ENCODE data around the gene NR2F1-AS1. TPM values are rescaled to one million over a fixed set of nuclear protein-coding genes. Genes with fewer than 3 reads are reported as not detected.
"Not testable (repeated sequence)": the region's sequence is repeated elsewhere in the genome, so short reads cannot be mapped to it uniquely, and the experiment has no call there.

The NR2F1-AS1 gene
- polyA plus RNA-seq, 3 donors, result 53.1 to 59.6 (median 54.5) TPM

DNA sequence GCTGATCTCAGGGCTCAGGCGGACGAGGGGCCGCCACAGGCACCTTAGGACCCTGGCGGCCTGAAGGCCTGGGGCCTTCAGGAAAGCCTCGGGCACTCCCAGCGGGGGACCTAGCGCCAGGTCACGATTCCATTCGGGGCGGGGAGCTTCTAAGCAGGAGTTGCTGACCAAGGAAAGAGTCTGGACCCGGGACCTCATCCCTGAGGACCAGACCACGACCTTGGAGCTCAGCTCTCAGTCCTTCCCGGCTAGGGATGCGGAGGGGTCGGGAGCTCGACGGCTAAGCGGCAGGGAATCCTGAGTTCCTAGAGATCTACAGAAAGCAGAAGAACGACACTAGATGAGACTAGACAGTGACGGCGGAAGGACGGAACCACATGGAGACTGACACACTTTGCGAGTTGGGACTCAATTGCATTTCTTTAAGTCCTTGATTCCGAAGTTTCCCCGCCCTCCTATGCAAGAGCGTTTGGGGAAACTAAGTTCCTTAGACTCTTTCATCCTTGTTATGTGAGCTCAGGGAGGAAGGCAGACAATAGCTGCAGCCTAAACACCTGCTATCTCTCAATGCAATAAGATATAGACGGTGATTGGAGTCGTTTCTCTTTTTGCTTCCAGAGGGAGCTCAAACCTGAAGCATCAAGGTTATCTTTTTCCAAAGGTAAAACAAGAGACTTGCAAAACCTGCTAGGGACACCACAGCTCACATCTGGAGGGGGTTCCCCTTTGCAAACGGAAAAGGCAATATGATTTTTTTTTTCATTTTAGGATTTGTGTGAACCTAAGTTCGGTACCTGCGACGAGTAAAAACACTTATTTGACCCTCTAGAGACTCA is 9.7 kb downstream of the NR2F1-AS1 start:
- DNase-seq (ENCODE audit: extremely low read depth in 1 of 11, low read depth in 9 of 11, low spot score in 4 of 11), result no peak

DNA sequence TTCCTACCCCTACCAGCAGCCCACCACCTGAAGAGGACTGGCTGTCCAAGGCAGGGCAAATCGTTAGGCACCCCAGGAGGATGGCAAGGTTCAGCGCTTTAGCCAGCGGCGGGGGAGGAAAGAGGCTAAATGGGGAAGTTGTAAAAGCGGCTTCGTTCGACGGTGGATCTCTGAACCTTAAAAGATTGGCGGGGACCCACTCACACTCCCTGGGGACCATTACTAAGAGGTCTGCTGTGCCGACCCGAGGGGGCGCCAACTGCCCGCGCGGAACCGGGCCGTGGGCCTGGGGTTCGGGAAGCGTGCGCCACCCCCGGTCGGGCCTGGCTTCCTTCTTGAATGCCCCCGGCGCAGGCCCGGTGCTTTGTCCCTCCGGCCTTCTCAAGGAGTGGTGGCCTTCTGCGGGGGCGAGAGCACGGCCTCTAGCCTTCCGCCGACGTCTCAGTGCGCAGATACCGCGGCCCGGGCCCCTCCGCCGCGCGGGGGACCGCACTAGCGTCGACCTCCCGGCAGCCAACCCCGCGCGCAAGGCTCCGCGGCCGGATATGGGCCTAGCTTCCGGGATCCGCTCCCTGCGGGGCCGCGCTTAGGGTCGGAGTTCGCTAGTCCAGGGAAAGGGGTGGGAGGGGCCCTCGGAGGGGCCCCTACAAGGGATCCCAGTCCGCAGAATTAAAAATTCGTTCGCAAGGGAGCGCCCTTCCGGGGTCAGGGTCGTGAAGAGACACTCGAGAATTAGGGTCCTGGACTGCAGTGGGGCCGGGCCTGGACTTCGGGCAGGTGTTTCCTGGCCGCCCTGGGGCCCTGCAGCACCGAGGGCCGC is 10.5 kb downstream of the NR2F1-AS1 start:
- DNase-seq (ENCODE audit: extremely low read depth in 1 of 11, low read depth in 9 of 11, low spot score in 4 of 11), result no peak

DNA sequence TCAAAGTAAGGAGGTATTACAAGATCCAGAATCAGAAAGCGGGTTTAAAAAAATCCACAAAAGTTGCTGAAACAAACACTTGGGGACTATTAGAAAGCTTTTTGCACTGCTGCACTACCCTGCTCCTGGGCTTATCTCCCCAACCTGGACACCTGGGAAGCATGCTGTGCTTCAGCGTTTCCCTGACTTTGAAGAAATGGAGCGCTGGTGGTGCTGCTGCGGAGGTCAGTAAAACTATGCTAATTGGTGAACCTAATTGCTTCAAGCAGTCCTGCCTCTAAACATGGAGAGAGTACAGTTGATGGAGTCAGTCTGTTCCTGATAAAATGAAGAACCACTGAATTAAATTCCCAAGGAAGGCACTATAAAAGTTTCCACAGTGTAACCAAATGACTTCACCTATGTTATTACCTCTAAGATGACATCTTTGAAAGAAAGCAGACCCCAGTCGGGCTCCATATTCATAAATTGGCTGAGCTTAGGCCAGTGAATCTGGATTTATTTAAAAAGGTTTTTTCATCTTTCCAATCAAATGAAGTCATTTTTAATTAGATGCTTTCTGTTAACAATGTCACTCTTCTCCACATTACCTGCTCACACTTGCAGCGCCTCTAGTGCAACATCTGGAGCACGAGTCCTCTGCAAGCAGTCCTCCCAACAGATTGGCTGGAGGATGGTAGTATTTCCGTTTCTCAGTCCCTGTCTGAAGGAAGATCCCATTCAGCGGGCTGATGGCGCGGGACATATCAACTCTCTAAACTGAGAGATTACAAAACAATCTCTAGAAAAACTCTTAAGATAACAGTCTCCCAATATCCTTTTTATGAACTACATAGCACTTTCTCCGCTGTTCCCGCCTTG is 11.5 kb downstream of the NR2F1-AS1 start:
- DNase-seq (ENCODE audit: extremely low read depth in 1 of 11, low read depth in 9 of 11, low spot score in 4 of 11), result peak in 1 of 11 donors; percentile 8

DNA sequence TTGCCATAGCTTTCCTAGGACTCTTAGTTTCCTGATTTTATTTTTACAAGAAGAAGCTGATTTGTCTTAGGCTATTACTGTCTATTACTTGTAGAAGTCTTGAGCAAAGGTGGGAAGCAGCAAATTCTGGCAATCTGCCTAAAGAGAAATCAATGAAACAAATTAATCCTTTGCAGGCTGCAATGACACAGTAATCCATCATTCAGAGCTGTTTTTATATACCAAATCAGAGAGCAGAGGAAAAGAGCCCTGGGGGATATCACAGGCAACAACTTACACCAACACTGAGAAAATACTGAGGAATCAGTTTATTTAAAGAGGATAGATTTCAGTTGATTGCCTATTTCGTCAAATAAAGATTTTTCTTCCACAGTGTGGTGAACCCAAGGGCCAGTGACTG is 13.6 kb downstream of the NR2F1-AS1 start:
- no peak for DNase-seq (ENCODE audit: extremely low read depth in 1 of 11, low read depth in 9 of 11, low spot score in 4 of 11)

DNA sequence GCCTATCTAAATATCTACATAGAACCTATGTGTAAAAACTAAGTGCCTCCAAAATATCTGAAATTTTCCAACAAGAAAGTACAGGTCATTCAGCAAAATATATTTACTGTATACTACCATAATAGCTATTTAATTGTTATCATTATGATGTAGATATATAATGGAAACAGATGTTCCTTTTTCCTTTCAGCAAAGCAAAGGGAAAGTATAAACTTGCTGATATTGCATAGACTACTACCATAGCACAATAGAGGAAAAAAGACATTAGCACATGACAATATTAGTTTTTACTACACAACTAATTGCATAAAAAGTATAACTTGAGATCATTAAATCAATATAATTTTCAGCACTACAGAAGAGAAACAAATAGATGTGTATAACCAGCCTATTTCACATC is 14.9 kb downstream of the NR2F1-AS1 start:
- no peak for DNase-seq (ENCODE audit: extremely low read depth in 1 of 11, low read depth in 9 of 11, low spot score in 4 of 11)

DNA sequence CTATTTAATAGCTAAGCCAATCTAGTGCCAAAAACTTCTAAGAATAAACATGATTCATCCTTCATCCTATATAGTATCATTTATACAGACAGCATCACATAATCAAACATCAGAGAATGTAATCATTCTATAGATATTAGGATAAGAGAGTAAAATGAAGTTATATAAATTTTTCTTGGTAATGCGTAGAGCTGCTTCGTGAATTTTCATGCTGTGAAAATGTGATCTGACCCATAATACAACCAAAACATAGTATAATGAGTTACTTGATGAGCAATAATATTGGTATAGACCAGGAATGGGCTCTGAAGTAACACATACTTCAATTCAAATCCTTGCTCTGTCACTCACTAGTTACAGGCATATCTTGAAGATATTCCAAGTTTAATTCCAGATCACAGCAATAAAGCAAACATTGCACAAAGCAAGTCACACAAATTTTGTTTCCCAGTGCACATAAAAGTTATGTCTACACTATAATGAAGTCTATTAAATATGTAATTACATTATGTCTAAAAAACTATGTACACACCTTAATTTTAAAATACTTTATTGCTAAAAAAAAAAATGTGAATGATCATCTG is 23.9 kb downstream of the NR2F1-AS1 start:
- no peak for DNase-seq (ENCODE audit: extremely low read depth in 1 of 11, low read depth in 9 of 11, low spot score in 4 of 11)

DNA sequence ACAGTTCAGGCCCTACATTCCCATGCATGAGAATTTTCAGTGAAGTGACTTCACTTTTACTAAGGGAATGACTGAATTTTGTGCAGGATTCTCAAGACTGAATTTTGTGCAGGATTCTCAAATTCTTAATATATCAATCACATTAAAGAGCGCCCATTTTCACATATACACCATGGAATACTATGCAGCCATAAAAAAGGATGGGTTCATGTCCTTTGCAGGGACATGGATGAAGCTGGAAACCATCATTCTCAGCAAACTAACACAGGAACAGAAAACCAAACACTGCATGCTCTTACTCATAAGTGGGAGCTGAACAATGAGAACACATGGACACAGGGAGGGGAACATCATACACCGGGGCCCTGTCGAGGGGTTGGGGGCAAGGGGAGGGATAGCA is 31.4 kb downstream of the NR2F1-AS1 start:
- DNase-seq (ENCODE audit: extremely low read depth in 1 of 11, low read depth in 9 of 11, low spot score in 4 of 11), result not testable (repeated sequence)

DNA sequence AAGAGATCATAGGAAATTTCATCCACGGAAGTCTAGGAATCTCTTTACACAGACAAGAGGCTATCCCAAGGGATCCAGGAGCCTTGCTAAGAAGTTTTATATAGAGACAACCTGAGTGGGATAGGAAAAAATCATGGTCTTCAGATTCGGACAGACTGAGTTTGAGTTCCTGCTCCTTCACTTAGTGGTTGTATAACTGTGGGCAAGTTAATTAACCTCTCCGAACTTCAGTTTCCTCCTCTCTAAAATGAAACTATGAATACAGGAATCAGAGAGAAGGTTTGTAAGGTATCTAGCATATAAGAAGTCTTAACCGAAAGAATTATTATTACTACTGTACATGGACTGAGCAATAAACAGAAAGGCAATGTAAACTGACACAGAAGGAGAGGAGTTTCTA is 35.1 kb downstream of the NR2F1-AS1 start:
- DNase-seq (ENCODE audit: extremely low read depth in 1 of 11, low read depth in 9 of 11, low spot score in 4 of 11), result no peak

DNA sequence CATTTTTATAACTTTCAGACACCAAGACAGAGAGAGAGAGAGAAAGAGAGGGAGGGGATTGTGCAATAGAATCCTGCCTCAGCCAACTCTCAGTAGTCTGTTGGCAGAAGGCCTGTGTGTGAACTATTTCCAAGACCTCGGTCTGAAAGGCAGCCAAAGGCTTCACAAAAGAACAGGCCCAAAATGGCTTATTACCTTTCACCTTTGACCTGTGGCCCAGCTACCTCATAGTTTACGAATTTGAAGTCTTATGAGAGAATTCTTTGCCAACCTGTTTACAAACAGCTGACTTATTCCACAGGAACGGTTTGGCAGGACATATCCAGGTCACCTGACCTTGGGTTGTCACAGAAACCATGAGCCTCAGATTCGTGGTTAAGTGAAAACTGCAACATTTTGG is 48.6 kb downstream of the NR2F1-AS1 start:
- peak in 10 of 11 donors; percentile 25 to 45 (median 30) for DNase-seq (ENCODE audit: extremely low read depth in 1 of 11, low read depth in 9 of 11, low spot score in 4 of 11)

DNA sequence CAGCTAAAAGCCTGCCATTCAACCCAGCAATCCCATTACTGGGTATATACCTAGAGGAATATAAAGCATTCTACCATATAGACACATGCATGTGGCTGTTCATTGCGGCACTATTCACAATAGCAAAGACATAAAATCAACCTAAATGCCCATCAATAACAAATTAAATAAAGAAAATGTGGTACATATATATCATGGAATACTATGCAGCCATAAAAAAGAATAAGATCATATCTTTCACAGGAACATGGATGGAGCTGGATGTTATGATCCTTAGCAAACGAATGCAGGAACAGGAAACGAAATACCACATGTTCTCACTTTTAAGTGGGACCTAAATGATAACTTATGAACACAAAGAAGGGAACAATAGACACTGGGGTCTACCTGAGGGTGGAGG is 59.2 kb downstream of the NR2F1-AS1 start:
- not testable (repeated sequence) for DNase-seq (ENCODE audit: extremely low read depth in 1 of 11, low read depth in 9 of 11, low spot score in 4 of 11)

DNA sequence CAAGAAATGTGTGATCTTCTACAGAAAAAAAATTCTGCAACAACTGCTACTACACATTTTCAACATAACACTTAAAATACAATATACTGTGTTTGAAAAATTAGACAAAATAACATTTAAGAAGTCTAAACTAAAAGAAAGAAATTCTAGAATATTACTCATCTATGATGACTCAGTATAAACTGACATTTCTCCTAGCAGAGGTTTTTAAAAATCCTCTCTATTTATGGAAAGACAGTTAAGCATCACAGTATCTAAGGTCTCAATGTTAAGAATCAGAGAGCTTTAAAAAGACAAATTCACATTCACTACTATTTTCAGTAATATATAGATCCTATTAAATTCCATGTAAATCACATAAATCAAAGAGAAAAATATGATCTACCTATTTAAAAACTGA is 61.3 kb downstream of the NR2F1-AS1 start:
- no peak for DNase-seq (ENCODE audit: extremely low read depth in 1 of 11, low read depth in 9 of 11, low spot score in 4 of 11)

DNA sequence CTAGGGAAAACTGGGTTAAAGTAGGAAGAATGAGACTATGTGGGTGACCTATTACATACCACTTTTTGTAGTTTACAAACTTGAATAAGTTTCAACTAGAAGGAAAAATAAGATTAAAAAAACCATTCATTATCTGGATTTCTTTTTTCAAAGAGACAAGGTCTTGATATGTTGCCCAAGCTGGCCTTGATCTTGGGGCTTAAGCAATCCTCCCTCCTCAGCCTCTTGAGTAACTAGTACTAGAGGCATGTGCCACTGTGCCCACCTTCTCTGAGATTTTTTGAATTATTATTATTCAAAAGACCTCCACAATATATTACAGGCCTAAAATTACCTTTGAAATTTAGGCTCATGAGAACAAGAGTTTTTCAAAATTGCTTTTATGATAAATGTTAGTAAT is 63.2 kb downstream of the NR2F1-AS1 start:
- DNase-seq (ENCODE audit: extremely low read depth in 1 of 11, low read depth in 9 of 11, low spot score in 4 of 11), result no peak

DNA sequence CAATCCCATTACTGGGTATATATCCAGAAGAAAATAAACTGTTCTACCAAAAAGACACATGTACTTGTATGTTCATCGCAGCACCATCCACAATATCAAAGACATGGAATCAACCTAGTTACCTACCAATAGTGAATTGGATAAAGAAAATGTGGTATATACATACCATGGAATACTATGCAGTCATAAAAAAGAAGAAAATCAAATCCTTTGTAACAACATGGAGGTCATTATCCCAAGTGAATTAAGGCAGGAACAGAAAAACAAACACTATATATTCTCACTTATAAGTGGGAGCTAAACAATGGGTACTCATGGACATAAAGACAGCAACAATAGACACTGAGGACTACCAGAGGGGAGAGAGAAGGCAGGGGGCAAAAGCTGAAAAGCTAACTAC is 67.7 kb downstream of the NR2F1-AS1 start:
- no peak for DNase-seq (ENCODE audit: extremely low read depth in 1 of 11, low read depth in 9 of 11, low spot score in 4 of 11)

DNA sequence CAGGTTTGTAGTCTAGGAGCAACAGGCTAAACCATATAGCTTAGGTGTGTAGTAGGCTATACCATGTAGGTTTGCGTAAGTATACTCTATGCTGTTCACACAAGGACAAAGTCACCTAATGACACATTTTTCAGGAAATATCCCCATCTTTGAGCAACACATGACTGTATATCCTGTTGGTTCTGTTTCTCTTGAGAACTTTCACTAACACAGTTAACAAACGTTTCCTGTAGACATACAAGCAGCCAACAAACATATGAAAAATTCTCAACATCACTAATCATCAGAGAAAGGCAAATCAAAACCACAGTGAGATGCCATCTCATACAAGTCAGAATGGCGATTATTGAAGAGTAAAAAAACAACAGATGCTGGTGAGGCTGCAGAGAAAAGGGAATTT is 68.2 kb downstream of the NR2F1-AS1 start:
- no peak for DNase-seq (ENCODE audit: extremely low read depth in 1 of 11, low read depth in 9 of 11, low spot score in 4 of 11)

DNA sequence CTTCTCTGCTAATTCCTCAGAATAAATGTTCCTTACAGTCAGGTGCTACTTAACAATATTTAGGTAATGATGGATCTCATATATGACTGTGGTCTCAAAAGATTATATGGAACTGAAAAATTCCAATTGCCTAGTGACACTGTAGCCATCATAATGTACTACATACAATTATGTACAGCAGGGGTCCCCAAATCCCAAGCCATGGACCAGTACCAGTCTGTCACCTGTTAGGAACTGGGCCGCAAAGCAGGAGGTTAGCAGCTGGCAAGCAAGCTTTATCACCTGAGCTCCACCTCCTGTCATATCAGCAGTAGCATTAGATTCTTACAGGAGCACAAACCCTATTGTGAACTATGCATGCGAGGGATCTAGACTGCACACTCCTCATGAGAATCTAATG is 69.6 kb downstream of the NR2F1-AS1 start:
- DNase-seq (ENCODE audit: extremely low read depth in 1 of 11, low read depth in 9 of 11, low spot score in 4 of 11), result no peak

DNA sequence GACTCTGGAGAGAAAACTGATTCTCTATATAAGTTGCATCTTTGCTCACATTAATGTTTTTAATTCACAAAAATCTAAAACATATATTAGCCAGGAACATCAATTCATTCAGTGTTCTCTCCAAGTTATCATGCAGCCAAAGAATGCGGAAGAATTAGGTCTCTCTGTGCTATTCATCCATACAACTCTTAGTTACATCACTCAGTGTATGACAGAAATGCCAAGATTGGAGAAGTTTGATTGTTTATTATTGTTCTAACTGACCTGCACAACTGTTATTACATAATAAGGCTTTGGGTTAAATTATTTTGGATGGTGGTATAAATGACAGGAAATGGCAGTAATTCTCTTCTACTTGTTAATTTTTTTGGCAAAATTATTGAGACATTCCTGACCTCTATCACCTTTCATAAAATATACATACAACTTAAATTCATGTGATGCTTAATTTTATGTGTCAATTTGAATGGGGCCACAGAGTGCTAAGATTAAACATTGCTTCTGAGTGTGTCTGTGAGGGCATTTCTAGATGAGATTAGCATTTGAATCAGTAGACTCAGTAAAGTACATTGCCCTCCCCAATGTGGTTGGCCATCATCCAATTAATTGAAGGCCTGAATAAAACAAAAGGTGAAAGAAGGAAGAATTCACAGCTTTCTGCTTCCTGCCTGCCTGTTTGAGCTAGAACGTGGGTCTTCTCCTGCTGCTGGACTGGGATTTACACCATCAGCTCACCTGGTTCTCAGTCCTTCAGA is 70.2 kb downstream of the NR2F1-AS1 start:
- no peak for DNase-seq (ENCODE audit: extremely low read depth in 1 of 11, low read depth in 9 of 11, low spot score in 4 of 11)

DNA sequence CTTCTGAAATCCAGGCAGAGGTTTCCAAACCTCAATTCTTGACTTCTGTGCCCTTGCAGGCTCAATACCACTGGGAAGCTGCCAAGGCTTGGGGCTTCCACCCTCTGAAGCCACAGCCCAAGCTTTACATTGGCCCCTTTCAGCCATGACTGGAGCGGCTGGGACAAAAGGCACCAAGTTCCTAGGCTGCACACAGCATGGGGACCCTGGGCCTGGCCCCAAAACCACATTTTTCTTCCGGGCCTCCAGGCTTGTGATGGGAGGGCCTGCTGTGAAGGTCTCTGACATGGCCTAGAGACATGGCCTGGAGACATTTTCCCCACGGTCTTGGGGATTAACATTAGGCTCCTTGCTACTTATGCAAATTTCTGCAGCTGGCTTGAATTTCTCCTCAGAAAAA is 75.5 kb downstream of the NR2F1-AS1 start:
- not testable (repeated sequence) for DNase-seq (ENCODE audit: extremely low read depth in 1 of 11, low read depth in 9 of 11, low spot score in 4 of 11)

DNA sequence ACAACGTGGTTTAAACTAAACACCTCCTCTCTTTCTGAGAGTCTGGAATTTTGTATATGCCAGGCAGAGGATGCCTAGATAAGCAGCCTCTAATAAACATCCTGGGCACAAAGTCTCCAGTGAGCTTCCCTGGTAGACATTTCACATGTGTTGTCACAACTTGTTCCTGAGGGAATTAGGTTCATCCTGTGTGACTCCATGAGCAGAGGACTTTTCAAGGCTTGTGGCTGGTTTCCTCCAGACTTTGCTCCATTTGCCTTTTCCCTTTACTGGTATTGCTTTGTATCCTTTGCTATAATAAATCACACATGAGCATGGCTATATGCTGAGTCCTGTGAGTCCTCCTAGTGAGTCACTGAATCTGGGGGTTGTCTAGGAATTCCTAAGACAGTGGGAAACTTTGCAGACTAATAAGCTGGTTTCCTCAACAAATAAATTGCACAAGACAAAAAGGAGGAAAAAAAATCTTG is 77.4 kb downstream of the NR2F1-AS1 start:
- DNase-seq (ENCODE audit: extremely low read depth in 1 of 11, low read depth in 9 of 11, low spot score in 4 of 11), result no peak
